Endometrial microvascular endothelial cells (primary cell): ENCODE data around the gene MAP4K5. TPM values are rescaled to one million over a fixed set of nuclear protein-coding genes. Genes with fewer than 3 reads are reported as not detected.

ENCODE experiments used
- in situ Hi-C: cut with HindIII; loops from 2 replicates; pipeline ENCODE4 v1.10.0; 2017; ENCODE audit warnings: low sequenced_read_pairs, low pct_unique_long_range_greater_than_20kb; ENCODE audit errors: inconsistent ontology term
- total RNA-seq: library from RNA; depleted of rRNA; stranded (reverse); fragments of >200 nt; gene quantifications from one replicate; pipeline ENCODE4 v1.2.3, GENCODE V29; 2015; ENCODE audit errors: inconsistent ontology term

MAP4K5 gene
- total RNA-seq, 1 donor from 2014 or later: 63.4 TPM

DNA sequence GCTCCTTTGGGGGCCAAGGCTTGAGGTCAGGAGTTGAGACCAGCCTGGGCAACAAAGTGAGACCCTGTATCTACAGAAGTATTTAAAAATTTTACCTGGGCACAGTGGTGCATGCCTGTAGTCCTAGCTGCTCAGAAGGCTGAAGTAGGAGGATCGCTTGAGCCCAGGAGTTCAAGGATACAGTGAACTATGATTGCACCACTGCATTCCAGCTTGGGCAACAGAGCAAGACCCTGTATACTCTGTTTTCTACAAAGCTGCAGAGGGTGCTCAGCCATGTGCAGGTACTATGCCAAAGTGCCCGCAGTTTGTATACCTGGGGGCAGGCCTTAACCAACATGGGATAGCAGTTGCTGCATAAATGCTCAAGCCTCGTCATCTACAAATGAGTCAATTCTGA is 108.8 kb downstream of the MAP4K5 start:
- in situ Hi-C loops: no loop called here

DNA sequence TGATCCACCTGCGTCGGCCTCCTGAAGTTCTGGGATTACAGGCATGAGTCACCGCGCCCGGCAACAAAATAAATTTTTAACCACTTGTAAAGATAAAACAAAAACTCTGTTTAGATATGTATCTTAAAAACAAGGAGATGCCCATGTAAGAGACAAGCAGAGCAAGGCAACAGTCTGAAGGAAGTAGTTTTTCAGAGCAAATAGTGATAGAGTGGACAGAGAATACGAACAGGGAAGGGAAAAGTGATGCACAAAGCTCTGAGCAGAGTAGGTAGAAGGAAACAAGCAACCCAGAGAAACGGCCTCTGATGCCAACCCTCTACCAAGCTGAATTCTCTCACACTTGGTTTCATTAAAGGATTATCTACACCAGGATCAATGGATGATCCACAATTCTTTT is 110.9 kb downstream of the MAP4K5 start:
- in situ Hi-C loops: no loop called here

DNA sequence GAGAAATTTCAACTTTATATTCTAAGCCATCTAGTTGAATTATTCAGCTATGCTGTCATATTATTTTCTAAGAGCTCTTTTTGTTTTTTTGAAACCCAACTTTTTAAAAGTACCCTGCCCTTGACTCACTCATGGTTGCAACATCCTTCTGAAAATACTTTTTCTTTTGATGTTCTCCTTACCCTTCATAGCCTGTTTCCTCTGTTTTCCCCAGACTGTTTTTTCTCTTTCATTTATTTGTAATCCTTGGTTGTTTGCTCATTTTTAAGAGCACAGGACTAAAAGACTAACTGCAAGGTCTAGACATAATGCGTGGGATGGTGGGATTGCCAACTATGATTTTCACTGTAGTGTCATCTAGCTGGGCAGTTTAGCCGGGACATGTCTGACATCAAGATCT is 114.5 kb downstream of the MAP4K5 start:
- in situ Hi-C loops: no loop called here

DNA sequence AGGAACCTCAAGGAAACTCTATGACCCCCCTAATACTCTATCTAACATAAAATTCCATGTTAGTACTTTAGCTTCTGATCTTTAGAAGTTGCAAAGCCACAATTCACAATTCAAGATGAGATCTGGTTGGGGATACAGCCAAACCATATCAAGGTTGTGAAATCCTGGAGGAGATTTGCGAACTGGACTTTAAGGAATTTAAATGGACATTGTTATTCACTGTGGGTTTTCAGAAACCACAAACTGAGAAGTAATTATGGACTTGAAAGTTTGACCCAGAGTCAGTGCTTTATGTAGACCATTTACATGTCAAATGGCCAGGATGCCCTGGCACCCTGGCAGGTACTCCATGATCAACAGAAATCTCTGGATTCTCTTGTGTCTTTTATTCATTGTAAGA is 121.4 kb downstream of the MAP4K5 start:
- in situ Hi-C loops: no loop called here

DNA sequence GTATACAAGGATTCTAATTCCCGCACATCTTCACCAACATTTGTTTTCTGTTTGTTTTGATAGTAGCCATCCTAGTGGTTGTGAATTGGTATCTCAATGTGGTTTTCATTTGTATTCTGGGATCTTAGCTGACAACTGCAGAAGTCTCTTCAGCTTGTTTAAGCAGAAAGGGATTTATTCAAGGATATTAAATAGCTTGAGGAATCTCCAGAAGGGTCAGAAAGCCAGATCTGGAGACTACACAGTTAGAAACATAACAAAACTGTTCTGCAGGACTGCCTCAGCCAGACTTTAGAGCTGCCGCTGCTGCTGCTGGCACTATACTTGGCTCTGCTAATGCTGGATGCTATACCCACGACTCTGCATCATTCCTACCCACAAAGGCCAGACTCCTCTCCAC is 122.3 kb downstream of the MAP4K5 start:
- in situ Hi-C loops: no loop called here

DNA sequence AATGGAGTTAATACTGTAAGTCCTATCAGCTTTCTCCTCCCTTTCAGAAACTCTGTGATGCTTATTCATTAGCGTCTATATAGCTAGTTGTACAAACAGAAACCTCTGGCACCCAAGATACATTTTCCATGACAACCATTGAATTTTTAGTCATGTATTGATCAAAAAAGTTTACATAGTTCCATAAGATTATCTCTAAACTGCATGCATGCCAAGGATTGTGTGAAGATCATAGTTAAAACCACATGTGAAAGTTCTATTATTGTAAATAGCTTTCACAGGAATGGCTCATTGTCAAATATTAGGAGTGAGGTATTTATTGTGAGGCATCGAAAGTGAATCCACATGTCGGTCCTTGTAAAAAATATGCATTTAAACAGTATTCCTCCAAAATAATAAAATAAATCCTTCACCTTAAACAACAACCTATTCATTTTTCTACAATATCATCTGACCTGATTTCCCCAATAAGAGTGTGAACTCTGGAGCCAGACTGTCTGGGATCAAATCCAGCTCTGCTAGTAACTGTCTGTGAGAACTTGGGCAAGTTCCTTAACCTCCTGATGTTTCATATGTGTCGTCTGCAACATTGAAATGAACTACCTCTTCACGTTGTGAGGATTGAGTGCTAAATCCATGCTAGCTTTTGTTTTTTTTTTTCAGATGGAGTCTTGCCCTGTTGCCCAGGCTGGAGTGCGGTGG is 125.1 kb downstream of the MAP4K5 start:
- in situ Hi-C loops: no loop called here

DNA sequence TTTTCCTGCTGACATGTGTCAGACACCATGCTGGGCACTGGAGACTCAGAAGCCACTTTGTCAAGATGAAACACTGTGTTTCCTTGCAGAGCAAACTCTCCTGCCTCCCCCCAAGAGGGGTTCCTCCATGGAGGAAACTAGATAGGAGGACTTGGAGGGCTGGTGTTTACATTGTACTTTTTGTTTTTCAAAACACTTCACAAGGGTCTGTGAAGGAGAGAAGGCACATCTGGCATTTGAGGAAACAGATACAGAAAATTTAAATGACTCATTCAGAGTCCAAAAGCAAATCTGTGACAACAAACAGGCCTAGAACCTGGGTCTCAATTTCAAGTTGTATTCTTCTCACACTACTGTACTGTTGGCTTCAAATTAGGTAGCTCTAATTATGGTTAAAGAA is 128.9 kb downstream of the MAP4K5 start:
- in situ Hi-C loops: no loop called here

DNA sequence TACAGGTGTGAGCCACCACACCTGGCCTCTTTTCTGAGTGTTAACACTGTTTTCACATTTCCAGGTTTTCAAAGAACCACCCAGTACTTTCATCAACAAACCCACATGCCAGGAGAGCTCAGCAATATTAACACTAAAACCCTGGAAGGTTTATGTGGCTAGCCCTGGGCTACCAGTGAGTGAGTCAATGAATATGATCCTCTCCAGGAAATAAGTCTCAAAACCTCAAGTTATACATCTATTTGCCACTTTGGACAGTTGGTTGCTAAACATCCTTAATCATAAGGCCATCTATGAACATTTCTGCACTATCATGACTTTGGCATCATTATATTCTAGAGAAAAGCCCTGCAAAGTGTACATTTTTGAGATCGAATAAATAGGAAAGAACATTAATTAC is 129.4 kb downstream of the MAP4K5 start:
- in situ Hi-C loops: no loop called here

DNA sequence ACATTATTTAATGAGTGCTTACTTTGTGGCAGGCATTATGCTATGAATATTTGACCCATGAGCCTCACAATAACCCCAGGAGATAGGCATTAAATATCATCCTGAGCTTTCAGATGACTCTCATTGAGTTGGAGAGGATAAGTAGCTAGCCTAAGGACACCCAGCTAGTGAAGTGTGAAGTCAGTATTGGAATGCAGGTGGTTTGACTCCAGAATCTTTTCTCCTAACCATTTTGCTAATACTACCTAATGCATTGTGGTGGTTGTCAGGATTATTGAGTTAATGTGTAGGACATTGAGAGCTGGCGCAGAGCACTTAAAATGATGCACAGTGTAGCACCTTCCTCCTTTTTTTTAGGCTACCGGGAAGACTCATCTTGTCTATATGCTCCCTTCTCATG is 131.9 kb downstream of the MAP4K5 start:
- in situ Hi-C loops: no loop called here

DNA sequence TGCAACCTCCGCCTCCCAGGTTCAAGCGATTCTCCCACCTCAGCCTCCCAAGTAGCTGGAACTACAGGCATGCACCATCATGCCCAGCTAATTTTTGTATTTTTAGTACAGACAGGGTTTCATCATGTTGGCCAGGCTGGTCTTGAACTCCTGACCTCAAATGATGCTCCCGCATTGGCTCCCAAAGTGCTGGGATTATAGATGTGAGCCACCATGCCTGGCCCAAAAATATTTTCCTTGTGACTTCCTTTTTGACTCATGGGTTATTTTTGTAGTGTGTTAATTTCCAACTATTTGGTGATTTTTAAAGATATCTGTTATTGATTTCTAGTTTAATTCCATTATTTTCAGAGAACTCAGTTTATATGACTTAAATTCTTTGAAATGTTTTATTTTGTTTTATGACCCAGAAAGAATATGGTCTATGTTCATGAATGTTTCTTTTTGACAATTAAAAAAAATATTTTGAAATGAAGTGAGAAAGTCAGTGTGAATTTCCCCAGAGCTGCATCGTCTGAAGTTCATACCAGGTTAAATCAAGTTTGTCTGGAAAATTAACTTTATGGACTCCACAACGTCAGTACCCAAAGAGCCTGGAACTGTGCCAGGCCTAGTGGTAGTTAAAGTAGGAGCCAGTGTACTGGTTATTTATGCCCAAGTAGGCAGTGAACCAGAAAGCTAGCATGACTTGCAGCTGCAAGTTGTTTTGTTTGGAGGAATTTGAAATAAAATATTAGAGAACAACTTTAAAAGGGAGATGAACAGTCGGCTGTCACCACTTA is 132.9 kb downstream of the MAP4K5 start:
- in situ Hi-C loops: no loop called here

DNA sequence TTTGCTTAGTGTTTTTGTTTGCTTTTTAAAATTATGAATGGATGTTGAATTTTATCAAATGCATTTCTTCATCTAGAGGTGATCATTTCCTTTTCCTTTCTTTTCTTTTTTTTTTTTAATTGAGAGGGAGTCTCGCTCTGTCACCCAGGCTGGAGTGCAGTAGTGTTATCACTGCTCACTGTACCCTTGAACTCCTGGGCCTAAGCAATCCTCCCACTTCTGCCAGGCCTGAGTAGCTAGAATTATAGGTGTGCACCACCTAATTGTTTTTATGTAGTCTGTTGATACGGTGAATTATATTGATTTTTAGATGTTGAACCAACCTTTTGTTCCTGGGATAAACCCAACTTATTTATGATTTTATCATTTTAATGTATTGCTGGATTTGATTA is 134.2 kb downstream of the MAP4K5 start:
- in situ Hi-C loops: no loop called here

DNA sequence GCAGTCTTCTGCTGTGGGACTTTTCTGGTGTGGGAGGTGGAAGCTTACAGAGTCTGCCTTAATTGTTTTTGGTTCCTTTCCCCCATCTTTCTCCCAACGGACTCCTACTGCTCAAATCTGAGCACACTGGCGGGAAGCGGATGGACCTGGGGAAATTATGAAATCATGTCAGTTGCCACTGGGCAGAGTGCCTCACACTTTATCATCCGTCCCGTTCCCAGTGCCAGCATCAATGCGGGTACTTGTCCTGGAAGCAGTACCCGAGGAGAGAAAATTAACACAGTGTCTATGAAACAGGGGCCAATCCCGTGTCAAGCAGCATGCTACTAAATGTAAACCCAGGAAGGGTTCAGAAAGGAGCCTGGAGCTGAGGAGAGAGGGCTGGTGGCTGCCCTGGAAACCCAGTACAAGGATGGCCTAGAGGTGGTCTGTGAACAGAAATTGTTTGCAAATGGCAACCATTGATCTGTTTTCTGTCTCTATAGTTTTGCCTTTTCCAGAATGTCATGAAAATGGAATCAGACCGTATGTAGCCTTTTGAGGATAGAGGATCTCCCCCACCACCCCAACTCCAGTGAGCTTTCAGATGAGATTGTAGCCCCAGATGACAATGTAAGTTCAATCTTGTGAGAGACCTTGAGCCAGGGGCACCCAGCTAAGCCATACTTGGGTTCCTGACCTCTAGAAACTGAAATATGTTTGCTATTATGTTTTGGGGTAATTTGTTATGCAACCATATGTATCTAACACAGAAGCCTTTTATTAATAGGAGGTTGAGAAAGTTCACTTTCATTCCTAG is 134.8 kb downstream of the MAP4K5 start:
- in situ Hi-C loops: no loop called here

DNA sequence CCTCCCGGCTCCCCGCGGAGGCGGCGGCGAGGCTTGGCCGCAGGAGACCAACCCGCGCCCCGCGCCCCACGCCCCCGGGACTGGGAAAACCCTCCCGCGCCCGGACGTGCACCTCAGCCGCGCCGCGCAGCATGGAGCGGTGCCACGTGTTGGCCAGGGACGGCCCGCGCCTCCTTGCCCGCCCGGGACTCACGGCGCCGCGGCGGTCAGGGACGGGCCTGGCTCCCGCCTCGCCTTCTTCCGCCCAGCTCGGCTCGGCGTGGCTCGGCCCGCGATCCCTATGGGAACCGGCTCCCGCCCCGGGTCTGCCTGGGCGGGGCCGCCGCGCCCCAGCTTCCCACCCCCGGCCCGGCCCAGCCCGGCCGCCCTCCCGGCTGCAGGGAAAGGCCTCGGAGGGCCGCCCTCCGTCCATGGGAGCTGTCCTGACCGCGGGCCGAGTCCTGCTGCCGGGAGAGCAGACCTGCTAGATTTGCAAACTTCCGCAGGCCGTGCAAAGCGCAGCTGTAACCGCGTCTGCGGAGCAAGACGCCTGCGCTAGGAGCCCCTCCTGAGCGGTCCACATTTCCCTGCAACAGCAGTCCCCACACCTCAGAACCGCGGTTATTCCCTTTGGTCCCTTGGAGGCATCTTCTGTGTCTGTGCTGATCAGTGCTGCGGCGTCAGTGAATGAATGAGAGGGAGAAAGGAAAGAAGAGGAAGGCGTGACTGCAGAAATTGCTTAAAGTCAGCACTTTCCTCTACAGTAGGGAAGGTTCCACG is 135.6 kb downstream of the MAP4K5 start, which contains the start of gene CDKL1:
Gene CDKL1 (minus strand): TSS at position 251 of the 759 bp plus-strand sequence. CDS start 1,013 bp downstream, outside the sequence.
- in situ Hi-C loops: no loop called here

DNA sequence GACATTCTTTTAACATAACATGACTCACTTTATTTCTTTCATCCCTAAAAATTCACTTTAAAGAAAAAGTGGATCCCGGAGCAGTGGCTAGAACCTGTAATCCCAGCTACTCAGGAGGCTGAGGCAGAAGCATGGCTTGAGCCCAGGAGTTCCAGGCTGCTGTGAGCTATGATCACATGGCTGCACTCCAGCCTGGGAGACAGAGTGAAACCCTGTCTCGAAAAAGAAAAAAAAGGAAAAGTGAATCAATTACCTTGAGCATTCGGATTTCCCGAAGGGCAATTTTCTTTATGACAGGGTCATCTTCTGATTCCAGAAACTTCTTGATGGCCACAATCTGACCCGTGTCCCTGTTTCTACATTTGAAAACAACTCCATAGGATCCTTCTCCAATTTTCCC is 136.9 kb downstream of the MAP4K5 start:
- in situ Hi-C loops: no loop called here

DNA sequence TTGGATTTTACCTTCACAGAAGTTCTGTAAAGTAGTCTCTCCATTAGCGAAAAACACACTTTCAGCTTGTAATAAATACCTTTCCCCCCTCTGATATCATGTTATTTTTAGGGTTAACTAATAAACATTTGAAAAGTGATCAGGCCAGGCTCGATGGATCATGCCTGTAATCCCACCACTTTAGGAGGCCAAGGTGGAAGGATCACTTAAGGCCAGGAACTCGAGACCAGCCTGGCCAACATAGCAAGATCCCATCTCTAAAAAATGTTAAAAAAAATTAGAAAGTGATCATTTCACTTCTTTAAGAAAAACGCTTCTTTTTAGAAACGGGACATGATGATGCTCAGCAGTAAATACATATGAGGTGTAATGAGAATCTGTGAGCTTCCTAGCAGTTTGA is 137.7 kb downstream of the MAP4K5 start:
- in situ Hi-C loops: no loop called here

DNA sequence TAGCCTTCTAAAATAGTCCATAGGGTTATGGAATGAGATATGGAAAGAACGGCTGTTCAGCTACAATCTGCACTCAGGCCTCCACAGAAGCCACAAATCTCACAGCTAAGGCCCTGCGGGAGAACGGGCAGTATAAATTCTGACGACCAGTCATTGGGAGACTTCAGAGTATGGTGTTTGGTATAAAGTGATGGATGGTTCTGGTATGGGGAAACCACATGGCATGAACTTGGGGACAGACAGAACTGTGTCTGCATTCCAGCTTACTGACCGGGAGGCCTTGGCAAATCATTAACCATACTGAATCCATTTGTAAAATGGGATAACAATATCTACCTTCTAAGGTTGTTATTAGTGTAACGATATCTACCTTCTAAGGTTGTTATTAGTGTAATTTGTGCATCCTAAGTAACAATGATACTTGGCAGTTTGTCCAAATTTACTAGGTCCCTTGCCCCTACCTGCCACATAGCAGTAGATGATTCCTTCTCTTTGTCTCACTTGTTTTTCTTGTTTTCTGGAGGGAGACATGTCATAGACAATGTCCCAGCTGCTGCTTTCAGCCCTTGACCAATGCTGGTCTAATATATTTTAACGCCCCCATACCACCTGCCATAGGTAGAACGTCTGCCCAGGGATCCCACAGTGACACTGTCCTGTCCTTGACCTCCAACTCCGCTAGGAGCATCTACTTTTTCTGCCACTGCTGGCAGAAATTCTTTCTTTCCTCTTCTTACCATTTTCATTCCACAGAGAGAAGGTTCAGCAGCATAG is 142.5 kb downstream of the MAP4K5 start:
- in situ Hi-C loops: no loop called here

DNA sequence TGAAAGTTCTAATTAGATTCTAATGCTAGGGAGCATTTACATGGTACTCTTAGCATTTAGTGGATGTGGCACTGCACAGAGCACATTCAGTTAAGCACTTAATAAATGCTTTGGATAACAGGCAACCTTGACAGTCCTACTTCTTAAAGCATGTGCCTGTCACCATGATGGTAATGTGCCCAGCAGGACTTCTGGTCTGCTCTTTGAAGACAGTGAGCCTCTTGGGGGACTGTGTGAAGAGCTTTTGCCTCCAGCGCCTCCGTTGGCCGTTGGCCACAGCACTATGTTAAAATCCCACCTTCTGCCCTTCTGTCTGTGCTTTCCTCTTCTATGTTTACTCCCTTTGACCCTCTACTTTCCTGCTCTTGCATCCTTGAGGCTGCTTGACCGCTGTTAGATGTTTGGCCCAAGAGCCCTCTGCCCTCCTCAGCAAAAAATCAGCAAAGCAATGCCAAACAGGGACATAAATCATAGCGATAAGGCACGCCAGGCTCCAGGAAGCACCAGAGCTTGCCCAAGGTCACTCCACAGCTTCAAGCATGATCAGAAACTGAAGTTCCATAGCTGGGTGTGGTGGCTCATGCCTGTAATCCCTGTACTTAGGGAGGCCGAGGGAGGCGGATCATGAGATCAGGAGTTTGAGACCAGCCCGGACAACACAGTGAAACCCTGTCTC is 144.0 kb downstream of the MAP4K5 start:
- in situ Hi-C loops: no loop called here

DNA sequence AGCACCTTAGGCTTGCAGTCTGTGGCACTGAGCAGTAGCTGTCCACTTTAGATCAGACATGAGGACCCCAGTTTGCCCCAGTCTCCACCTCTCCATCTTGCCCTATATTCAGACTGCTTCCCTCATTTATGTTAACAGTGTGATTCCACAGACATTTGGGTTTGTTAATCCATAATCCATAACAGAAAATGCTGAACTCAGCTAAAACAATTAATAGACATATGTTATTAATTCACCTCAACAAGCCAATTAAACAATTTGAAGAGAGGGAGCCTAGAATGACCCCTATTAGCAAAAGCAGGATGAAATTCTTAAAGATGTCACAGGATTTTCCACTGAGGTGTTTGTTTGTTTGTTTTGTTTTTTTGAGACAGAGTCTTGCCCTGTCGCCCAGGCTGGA is 144.8 kb downstream of the MAP4K5 start:
- in situ Hi-C loops: no loop called here
